ENCODE data around the gene GGACT. TPM values are rescaled to one million over a fixed set of nuclear protein-coding genes. Genes with fewer than 3 reads are reported as not detected.

The GGACT gene
- polyA plus RNA-seq, 6 donors from 2014 or later: 0.46 to 7.7 (median 6.3) TPM

Other genes with a start within 250 kb of the GGACT start
- 1 to 10 TPM; 1.5 to 8.5 (median 4.7) TPM for gene TMTC4, start 86.0 kb upstream of the GGACT start, polyA plus RNA-seq (ENCODE audit: low read depth in 6 of 6)